ENCODE data around the gene NLGN4X. TPM values are rescaled to one million over a fixed set of nuclear protein-coding genes. Genes with fewer than 3 reads are reported as not detected.

NLGN4X gene
- total RNA-seq, 1 donor from 2014 or later, result 45.0 TPM

GRCh38 chrX:5876984-5877596 is 351.6 kb downstream of the NLGN4X start:
- H3K9me3 Mint-ChIP-seq (ENCODE audit: low read depth), result no peaks in the 10 kb centered on the region
- no peak overlapping the region for H3K27ac Mint-ChIP-seq
- no peak overlapping the region for H3K4me3 Mint-ChIP-seq (ENCODE audit: low read depth)
- peaks cover 7% of the 10 kb centered on the region for H3K4me1 Mint-ChIP-seq (ENCODE audit: low read depth)
- DNase-seq (ENCODE audit: low spot score, unreplicated experiment), result peak; percentile 21
- H3K27me3 Mint-ChIP-seq, result peaks cover 3% of the 10 kb centered on the region
- peak; percentile 90 for TF ChIP-seq CTCF (IDR thresholded peaks at IDR 0.05; ENCODE audit: unreplicated experiment)
- H3K36me3 Mint-ChIP-seq (ENCODE audit: insufficient read depth), result no peaks in the 10 kb centered on the region

GRCh38 chrX:5870238-5870637 is 358.4 kb downstream of the NLGN4X start:
- Mint-ChIP-seq H3K4me3 (ENCODE audit: low read depth) (no peak overlapping the region), H3K27ac (no peak overlapping the region), H3K9me3 (ENCODE audit: low read depth) (peaks cover 4% of the 10 kb centered on the region), H3K36me3 (ENCODE audit: insufficient read depth) (no peaks in the 10 kb centered on the region), H3K4me1 (ENCODE audit: low read depth) (peaks cover 7% of the 10 kb centered on the region), H3K27me3 (no peaks in the 10 kb centered on the region)
- DNase-seq (ENCODE audit: low spot score, unreplicated experiment), result no peak
- TF ChIP-seq CTCF (IDR thresholded peaks at IDR 0.05; ENCODE audit: unreplicated experiment), result no peak

DNA sequence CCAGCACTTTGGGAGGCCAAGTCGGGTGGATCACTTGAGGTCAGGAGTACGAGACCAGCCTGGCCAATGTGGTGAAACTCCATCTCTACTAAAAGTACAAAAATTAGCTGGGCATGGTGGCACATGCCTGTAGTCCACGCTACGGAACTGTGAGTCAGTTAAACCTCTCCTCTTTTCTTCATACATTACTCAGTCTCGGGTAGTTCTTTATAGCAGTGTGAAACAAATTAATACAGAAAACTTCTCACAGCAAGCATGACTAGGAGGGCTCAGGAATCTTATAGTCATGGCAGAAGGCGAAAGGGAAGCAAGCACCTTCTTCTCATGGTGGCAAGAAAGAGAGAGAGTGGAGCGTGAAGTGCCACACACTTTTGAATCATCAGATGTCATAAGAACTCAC is 358.9 kb downstream of the NLGN4X start:
- Mint-ChIP-seq H3K27me3 (no peaks in the 10 kb centered on the region), H3K4me3 (ENCODE audit: low read depth) (no peak overlapping the region), H3K36me3 (ENCODE audit: insufficient read depth) (no peaks in the 10 kb centered on the region), H3K4me1 (ENCODE audit: low read depth) (peaks cover 2% of the 10 kb centered on the region), H3K9me3 (ENCODE audit: low read depth) (peaks cover 4% of the 10 kb centered on the region), H3K27ac (no peak overlapping the region)
- TF ChIP-seq CTCF (IDR thresholded peaks at IDR 0.05; ENCODE audit: unreplicated experiment), result no peak
- no peak for DNase-seq (ENCODE audit: low spot score, unreplicated experiment)

GRCh38 chrX:5867778-5868177 is 360.9 kb downstream of the NLGN4X start:
- TF ChIP-seq CTCF (IDR thresholded peaks at IDR 0.05; ENCODE audit: unreplicated experiment), result no peak
- no peak overlapping the region for H3K4me3 Mint-ChIP-seq (ENCODE audit: low read depth)
- H3K36me3 Mint-ChIP-seq (ENCODE audit: insufficient read depth), result no peaks in the 10 kb centered on the region
- peaks cover 9% of the 10 kb centered on the region for H3K9me3 Mint-ChIP-seq (ENCODE audit: low read depth)
- H3K27me3 Mint-ChIP-seq, result no peaks in the 10 kb centered on the region
- DNase-seq (ENCODE audit: low spot score, unreplicated experiment), result no peak
- no peak overlapping the region for H3K27ac Mint-ChIP-seq
- H3K4me1 Mint-ChIP-seq (ENCODE audit: low read depth), result no peaks in the 10 kb centered on the region

DNA sequence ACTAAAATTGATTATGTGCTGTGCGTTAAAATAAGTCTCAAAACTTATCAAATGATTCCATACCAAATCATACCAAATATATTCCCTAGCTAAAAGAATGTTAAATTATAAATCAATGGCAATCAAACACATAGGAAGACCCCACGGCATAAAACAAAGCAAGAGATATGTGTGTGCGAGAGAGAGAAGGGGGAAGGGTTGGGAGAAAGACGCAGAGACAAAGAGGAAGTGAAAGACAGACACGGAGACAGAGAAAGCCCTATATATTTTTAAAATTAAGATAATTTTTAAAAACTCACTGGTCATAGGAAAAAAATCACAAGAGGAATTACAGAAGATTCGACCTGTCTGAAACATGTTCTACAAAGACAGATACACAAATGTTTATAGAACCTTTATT is 371.4 kb downstream of the NLGN4X start:
- Mint-ChIP-seq H3K27me3 (no peaks in the 10 kb centered on the region), H3K36me3 (ENCODE audit: insufficient read depth) (no peaks in the 10 kb centered on the region), H3K9me3 (ENCODE audit: low read depth) (no peaks in the 10 kb centered on the region), H3K4me1 (ENCODE audit: low read depth) (no peaks in the 10 kb centered on the region), H3K27ac (no peak overlapping the region), H3K4me3 (ENCODE audit: low read depth) (no peak overlapping the region)
- no peak for TF ChIP-seq CTCF (IDR thresholded peaks at IDR 0.05; ENCODE audit: unreplicated experiment)
- no peak for DNase-seq (ENCODE audit: low spot score, unreplicated experiment)

All from progenitor cell of endocrine pancreas (in vitro differentiated cells).